Hematopoietic multipotent progenitor cell (in vitro differentiated cells): ENCODE results near the gene TMEM59L. TPM values are rescaled to one million over a fixed set of nuclear protein-coding genes. Genes with fewer than 3 reads are reported as not detected.

Experiments
- DNase-seq, 3 donors: peaks; one replicate each; pipeline ENCODE4 v3.0.0-alpha.2; 2011 to 2015; ENCODE audit warnings: low read depth in 2 of 3, low spot score in 2 of 3
- total RNA-seq: library from RNA; depleted of rRNA; stranded (reverse); fragments of >200 nt; gene quantifications from one replicate; pipeline ENCODE4 v1.2.3, GENCODE V29; 2012

Gene TMEM59L
- total RNA-seq, 1 donor = not detected

DNA sequence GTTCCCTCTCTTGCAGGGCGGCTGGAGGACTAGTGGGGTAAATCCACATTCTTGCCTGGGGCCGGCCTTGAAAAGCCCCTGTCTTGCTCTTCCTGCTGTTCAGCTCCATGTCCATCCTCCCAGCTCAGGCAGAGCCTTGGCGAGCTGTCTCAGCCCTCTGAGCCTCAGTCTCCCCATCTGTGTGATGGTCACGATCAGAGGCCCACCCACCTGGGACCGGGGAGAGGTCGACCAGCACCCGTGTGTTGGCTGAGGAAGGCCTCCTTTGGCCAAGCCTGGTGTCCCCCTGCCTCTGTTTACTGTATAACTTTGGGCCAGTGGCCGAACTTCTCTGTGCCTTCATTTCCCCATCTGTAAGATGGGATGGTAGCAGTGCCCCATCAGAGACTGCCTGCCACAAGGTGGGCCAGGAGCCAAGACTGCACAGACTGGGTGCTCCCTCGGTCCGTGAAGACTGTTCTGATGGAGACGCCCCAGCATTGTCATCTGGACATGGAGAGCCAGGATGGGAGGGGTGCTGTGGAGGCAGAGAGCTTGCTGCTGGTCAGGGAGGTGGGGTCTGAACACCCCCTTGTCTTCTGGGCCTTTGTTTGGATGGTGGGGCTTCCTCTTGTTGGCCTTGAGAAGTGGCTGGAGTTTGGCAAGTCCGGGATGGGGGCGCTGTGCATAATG is 42.6 kb downstream of the TMEM59L start:
- no peak for DNase-seq

DNA sequence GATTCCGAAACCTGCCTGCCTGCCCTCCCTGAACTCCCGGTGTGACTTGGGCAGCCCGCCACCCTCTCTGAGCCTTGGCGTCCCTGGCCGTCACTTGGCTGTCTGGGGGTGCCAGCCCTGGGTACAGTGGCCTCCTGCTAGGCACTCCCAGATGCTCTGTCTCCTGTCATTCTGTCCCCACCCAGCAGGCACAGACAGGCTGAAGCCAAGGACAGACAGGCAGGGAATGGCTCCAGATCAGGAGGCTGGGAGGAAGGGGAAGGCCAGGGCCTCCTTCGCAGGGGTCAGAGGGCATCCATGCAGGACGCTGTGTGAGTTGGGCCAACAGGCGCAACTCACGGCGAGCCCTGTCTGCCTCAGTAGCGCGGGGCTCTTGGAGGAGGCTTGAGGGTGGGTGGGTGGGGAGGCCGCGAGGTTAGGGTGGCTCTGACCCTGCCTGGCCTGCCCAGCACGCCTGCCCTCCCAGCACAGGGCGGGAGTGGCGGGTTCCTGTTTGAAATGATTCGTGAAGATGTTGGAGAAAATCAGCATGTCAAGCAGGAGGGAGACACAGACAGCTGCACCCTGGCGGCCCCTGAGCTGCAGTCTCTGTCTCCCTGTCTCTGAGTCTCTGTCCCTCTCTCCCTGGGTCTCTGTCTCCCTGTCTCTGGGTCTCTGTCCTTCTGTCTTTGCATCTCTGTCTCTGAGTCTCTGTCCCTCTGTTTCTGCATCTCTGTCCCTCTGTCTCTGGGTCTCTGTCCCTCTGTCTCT is 43.8 kb downstream of the TMEM59L start:
- DNase-seq = no peak

DNA sequence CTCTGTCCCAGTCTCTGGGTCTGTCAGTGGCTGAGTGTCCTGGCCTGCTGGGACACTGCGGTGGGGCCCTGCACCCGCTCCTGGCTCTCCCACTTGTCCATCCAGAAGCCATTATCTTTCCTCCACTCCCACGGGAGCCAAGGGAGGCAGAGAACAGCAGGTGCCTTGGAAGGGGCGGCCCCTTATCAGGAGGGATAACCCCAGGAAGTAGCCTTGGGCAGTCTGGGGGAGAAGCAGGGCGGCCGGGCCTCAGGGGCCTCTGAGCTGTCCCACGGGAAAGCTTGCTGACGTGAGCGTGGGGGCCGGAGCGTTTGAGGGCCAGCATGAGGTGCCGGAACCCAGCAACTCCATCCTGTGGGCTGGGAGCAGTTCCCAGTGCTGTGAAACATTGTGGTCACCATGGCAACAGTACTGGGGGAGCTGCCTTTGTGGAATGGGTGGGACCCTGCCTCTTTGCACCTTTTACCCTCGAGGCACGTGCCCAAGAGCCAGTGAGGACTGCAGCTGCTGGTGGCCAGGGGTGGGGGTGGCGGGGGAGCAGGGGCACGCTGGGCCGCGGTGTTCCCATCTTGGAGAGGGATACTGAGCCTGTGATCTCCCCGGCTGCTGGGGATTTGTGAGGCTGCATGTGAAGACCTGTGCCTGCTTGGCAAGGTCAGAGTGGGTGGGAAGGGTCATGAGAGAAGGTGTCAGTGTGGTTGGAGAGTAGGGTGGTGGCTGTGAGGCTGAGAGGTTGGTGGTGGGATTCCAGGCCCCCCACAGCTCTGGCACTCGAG is 45.1 kb downstream of the TMEM59L start:
- no peak for DNase-seq

DNA sequence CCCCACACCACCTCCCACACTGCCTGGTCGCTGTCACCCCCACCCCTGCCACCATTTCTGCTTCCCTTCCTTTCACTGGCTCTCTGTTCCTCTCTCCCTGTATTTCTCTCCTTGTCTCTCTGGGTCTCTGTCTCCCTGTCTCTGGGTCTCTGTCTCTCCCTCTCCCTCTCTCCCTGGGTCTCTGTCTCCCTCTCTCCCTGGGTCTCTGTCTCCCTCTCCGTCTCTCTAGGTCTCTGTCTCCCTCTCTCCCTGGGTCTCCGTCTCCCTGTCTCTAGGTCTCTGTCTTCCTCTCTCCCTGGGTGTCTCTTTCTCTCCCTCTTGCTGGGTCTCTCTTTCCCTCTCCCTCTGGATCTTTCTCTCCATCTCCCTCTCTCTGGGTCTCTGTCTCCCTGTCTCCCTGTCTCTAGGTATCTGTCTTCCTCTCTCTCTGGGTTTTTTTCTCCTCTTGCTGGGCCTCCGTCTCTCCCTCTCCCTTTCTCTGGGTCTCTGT is 45.7 kb downstream of the TMEM59L start:
- DNase-seq = no peak

DNA sequence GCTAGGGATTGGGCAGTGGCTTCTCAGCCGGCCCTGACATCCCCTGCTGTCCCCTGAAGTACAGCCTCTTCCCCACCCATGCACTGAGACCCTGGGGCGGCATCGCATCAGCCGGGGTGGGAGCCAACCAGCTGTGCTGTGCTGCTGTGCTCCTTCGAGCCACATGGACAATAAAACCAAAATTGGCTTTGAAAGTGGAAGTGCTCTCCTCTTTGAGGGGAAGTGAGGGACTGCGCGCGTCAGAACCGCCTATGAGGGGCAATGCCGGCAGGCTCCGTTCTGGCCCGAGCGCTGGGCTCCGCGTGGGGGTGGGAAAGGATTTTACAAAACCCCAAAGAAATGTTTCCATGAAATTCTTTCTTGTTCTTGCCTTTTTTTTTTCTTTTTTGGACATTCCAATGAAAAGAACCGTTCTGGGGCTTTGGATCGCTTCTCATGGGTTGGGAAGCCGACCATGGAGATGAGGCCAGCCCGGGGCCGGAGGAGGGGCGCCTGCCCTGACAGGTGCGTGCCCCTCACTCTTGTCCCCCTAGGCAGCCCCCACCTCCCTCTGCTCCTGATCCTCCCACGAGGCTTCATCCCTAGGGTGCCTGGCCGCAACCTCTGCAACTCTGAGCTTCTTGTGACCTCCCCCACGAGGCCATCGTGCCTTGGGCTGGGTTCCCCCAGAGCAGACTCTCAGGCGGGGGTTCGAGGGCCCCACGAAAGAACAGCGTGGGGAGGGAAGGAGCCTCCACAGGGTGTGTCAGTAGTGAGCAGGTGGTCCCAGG is 46.8 kb downstream of the TMEM59L start:
- DNase-seq = peak in 1 of 3 donors; percentile 67

DNA sequence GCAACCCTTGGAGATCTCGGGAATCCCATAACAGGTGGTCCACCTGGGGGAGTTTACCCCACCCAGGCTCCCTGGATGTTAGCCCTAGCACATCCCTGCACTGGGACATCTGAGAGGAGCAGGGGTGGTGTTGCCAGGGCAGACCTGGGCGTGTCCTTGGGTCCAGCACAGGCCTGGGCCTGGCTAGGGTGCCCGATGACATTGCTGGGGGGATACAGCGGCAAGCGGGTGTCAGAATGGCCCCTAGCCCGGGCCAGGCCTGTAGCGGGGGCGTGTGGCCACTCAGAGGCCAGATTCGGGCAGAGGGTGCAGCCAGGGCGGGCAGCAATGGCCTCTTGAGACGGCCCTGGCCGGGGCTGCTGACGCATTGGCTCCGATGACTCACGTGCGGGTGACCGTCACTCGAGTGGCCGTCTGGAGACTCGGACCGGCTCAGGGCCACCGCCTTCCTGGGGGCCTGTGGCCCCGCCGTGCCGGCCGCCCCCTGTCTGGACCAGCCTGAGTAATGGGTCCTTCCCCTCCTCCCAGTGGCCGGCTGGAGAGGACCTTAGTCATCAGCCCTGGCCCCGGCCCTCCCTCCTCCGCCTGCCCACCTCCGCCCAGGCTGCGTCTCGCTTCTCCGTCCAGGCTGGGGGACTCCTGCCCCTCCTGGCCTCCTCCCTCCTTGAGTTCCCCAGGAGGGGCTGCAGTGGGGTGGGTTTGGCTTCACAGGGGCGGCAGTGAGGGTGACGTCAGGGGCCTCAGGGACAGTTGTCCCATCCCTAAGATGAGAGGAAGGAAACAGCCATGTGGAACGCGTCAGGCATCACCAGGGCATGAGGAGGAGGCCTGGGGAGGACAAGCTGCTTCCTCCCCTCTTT is 47.6 kb downstream of the TMEM59L start:
- no peak for DNase-seq

DNA sequence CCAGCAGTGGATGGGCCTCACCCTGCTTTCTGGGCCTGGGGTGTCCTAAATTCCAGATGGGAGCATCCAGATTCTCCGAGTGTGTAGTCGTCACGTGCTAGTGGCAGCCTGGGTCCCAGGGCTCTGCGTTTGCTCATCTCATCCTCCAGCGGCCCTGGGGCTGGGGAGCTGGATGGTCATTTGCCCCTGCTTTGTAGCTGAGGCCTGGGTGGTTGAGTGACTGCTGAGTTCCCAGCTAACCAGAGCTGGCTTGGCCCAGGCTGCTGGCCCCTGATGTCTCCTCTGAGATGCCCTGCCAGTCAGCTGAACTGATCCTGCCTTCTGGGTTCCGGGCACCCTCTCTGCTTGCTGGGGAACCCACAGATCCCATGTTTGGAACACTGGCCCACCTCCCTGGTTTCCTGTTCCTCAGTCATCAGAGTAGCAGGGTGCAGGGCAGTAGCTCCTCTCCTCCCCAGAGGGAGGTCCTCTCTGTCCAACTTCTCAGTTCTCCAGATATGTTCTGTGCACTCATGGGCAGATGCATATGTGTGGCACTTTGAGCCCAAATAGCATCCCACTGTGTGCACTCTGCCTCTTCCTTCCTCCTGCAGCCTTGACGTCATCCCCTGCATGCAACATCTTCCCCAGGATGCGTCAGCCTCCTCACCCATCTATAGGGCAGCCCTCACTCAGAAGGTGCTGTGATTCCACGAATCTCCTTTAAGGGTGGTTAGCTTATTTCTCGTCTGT is 48.4 kb downstream of the TMEM59L start:
- DNase-seq = no peak

DNA sequence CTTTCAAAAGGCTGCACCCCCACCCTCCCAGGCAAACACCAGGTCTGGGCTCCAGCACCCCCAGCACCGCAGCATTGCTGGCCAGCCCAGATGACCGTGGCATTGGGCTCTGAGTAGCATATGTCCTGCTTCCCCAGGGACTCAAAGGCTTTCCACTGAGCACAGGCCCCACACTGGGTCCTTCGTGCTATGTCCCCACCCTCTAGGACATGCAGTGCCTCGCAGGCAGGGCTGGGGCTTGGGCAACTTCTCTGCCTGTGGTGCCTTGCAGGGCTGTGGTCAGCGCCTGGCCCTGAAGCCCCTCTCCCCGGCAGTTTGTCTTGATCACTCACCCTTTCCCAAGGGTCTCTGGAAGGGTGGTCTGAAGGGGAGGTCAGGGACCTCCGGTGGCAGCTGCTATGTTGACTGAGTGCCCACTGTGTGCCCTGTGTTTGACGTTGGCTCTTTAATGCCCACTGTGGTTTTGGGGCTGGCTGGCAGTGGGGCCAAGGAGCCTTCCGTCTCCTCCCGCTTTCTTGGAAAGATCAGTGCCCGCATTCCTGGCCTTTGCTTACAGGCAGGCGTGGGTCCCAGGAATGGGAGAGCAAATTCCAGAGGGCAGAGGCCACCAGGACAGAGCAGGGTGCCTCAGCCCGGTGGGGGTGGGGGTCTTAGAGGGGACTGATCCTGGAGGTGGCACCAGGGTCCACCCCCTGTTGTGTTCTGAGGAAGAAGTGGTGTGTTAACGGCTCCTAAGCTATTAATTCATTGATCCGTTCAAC is 50.5 kb downstream of the TMEM59L start:
- DNase-seq = no peak

DNA sequence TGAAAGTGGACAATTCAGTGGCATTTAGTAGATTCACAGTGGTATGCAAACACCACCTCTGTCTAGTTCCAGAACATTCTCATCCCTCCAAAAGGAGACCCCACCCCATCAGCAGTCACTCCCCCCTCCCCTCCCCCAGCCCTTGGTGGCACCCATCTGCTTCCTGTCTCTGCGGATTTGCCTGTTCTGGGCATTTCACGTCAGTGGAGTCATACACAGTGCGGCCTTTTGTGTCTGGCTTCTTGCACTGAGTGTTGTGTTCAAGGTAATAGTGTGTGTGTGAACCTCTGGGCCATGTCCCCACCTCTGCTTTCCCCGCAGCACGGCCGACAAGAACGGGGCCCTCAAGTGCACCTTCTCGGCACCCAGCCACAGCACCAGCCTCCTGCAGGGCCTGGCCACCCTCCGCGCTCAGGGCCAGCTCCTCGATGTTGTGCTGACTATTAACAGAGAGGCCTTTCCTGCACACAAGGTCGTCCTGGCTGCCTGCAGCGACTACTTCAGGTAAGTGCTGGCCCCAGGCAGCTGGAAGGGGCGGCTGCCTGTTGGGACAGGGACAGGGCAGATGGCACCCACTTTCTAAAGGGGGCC is 51.4 kb downstream of the TMEM59L start:
- peak in 2 of 3 donors; percentile 57 to 67 for DNase-seq

DNA sequence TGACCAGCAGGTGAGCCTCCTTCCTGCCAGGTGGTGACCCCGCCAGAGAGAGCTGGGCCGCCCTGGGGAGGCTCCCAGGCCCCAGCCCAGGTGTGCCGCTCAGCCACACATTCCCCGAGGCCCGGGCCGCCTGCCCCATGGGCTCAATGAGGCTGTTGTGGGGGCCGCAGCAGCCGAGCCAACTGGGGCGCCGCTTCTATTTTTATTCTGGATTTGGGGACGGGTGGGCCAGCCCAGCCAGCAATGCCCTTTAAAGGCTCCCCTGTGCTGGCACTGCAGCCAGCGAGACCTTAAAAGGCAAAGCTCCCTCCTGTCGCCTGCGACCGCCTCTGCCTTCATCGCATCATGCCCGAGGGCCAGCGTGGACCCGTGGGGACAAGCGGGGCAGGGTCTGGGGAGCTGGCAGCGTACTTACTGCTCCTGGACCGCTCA is 53.1 kb downstream of the TMEM59L start:
- no peak for DNase-seq

DNA sequence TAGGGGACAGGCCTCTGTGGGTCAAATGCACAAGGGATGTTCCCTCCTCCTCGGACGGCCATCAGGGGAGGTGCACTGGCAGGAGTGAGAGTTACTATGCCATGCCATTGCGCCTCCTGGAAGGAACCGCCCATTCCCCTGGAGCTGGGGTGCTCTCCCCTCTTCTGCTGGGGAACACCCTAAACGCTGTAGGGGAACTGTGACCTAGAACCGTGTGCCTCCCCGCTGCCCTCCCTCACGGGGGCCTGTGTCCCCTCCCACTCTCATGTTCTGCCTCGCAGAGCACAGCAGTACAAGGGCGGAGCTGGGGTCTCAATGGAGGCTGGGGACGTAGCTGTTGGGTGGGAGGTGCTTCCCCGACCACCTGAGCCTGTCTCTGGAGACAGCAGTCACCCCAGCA is 53.6 kb downstream of the TMEM59L start:
- DNase-seq = no peak

DNA sequence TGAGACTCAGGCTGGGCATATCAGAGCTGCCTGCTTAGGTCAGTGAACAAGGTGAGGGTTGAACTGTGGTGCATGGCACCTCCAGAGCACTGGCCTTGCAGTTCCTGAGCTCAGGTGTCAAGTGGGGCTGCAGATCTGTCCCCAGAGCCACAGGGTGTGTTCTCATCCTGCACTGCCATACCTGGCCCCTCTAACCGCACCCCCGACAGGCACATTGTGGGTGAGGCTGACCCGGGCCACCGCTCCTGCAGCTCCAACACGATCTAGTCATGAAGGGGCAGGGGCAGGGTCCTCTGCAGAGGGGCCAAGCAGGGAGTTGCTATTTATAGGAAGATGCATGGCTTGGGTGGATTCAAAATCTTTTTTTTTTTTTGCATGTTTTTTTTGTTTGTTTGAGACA is 54.1 kb downstream of the TMEM59L start:
- DNase-seq = no peak

DNA sequence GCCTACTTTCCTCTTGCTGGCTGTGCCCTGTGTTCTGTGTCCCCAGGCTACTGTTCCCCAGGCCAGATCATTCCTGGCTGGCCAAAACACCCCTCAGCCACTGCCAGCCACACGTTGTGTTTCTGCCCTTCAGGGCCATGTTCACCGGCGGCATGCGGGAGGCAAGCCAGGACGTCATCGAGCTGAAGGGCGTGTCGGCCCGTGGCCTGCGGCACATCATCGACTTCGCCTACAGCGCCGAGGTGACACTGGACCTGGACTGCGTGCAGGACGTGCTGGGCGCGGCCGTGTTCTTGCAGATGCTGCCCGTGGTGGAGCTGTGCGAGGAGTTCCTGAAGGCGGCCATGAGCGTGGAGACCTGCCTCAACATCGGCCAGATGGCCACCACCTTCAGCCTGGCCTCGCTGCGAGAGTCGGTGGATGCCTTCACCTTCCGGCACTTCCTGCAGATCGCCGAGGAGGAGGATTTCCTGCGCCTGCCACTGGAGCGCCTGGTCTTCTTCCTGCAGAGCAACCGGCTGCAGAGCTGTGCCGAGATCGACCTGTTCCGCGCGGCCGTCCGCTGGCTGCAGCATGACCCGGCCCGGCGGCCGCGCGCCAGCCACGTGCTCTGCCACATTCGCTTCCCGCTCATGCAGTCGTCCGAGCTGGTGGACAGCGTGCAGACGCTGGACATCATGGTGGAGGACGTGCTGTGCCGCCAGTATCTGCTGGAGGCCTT is 55.0 kb downstream of the TMEM59L start:
- no peak for DNase-seq

DNA sequence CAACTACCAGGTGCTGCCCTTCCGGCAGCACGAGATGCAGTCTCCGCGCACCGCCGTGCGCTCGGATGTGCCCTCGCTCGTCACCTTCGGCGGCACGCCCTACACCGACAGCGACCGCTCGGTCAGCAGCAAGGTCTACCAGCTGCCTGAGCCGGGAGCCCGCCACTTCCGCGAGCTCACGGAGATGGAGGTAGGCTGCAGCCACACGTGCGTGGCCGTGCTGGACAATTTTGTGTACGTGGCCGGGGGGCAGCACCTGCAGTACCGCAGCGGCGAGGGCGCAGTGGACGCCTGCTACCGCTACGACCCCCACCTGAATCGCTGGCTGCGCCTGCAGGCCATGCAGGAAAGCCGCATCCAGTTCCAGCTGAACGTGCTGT is 55.6 kb downstream of the TMEM59L start:
- no peak for DNase-seq

DNA sequence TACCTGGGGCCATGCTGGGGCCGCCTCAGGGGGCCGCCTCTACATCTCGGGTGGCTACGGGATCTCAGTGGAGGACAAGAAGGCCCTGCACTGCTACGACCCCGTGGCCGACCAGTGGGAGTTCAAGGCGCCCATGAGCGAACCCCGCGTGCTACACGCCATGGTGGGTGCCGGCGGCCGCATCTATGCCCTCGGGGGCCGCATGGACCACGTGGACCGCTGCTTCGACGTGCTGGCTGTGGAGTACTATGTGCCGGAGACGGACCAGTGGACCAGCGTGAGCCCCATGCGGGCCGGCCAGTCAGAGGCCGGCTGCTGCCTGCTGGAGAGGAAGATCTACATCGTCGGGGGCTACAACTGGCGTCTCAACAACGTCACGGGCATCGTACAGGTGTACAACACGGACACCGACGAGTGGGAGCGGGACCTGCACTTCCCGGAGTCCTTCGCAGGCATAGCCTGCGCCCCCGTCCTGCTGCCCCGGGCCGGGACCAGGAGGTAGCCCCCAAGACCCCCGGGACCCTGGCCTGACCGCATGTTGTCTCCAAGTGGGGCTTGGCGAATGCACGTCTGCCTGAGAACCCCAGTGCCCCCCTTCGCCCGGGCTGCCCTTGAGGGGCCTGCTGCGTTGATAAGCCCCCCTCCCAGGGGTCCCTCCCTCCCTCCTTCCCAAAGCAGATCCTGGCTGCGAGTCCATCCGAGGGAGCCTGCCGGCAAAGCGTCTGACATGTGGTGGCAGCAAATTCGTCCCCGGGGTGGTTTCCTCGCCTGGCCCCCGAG is 56.3 kb downstream of the TMEM59L start:
- DNase-seq = no peak

DNA sequence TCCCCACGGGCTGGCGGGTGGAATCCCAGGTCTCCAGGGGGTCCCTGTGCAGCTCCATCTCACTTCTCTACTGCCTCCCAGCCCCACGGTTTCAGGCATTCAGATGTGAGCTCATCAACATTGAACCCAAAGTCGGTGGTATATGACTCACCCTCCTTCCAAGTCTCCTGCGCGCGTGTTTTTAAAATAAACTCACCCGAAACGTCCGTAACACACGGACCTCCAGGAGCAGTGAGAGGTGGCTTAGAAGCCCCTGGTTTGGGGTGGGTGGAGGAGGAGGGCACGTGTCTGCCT is 56.8 kb downstream of the TMEM59L start:
- DNase-seq = no peak

DNA sequence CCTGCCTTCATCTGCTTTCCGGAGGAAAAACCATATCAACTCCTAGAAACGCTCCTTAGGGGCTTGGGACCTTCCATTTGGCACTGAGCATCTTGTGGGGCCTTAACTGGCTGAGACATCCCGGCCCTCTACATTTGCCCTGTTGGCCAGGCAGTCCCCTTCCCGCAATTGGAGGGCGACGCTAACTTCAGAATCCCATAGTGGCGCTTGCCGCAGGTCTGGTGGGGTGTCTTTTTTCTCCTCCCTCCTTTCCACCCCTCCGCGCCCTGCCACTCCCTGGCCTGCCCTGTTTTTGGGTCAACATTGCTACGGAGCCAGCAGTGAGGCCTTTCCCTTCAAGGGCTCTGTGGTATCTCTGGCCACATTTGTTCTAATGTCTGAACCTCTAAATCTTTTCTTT is 57.2 kb downstream of the TMEM59L start:
- no peak for DNase-seq
